ENCODE measurements around the gene ELMO3.

ELMO3 gene

DNA sequence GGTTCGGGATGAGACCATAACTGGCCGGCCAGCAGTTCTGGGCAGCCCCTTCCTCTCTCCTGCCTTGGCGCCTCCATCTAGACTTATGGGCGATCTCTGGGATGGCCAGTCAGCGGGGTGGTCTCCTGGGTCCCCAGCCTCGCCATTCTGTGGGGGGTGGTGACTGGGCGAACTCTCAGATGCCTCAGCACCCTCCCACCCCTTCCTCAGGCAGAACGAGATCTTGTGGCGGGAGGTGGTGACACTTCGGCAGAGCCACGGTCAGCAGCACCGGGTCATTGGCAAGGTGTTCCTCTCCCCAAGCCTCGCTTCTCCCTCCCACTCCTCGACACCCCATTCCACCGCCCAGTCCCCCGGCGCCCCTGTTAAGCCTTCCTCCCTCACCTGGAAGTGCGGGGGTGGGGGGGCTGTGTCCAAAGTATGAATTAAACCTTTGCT, 32.8 kb upstream of the ELMO3 start:
- H3K27me3 ChIP-seq (ENCODE audit: control insufficient read depth, low read length): peaks cover 64% of the 10 kb centered on the region
- no peak overlapping the region for H3K4me3 ChIP-seq (ENCODE audit: low read length)
- H4K20me1 ChIP-seq (ENCODE audit: control insufficient read depth, insufficient read depth, low read depth, low read length): peaks cover 4% of the 10 kb centered on the region; the same call in 1 of the 2 replicates
- H3K36me3 ChIP-seq (ENCODE audit: control insufficient read depth, low read length): no peaks in the 10 kb centered on the region
- TF ChIP-seq EZH2phosphoT487 (IDR thresholded peaks at IDR 0.05; ENCODE audit: borderline replicate concordance, low read length): no peak
- TF ChIP-seq, protein P1, sequence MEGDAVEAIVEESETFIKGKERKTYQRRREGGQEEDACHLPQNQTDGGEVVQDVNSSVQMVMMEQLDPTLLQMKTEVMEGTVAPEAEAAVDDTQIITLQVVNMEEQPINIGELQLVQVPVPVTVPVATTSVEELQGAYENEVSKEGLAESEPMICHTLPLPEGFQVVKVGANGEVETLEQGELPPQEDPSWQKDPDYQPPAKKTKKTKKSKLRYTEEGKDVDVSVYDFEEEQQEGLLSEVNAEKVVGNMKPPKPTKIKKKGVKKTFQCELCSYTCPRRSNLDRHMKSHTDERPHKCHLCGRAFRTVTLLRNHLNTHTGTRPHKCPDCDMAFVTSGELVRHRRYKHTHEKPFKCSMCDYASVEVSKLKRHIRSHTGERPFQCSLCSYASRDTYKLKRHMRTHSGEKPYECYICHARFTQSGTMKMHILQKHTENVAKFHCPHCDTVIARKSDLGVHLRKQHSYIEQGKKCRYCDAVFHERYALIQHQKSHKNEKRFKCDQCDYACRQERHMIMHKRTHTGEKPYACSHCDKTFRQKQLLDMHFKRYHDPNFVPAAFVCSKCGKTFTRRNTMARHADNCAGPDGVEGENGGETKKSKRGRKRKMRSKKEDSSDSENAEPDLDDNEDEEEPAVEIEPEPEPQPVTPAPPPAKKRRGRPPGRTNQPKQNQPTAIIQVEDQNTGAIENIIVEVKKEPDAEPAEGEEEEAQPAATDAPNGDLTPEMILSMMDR (IDR thresholded peaks at IDR 0.05; ENCODE audit: low read depth, low read length, poor library complexity, severe bottlenecking): no peak
- H3K79me2 ChIP-seq (ENCODE audit: control insufficient read depth, low read length): no peaks in the 10 kb centered on the region
- H3K4me2 ChIP-seq (ENCODE audit: low read length): no peak overlapping the region
- H3K9me3 ChIP-seq (ENCODE audit: control insufficient read depth, insufficient read depth, low read length): no peaks in the 10 kb centered on the region
- no peak overlapping the region for H3K27ac ChIP-seq (ENCODE audit: low read depth, low read length)
- no peaks in the 10 kb centered on the region for H3F3A ChIP-seq (ENCODE audit: control insufficient read depth, insufficient read depth)
- H3K4me1 ChIP-seq (ENCODE audit: control insufficient read depth, low read length): peaks cover 29% of the 10 kb centered on the region
- no peaks in the 10 kb centered on the region for H3K9me2 ChIP-seq (replicated peaks; ENCODE audit: control insufficient read depth, low read length)

DNA sequence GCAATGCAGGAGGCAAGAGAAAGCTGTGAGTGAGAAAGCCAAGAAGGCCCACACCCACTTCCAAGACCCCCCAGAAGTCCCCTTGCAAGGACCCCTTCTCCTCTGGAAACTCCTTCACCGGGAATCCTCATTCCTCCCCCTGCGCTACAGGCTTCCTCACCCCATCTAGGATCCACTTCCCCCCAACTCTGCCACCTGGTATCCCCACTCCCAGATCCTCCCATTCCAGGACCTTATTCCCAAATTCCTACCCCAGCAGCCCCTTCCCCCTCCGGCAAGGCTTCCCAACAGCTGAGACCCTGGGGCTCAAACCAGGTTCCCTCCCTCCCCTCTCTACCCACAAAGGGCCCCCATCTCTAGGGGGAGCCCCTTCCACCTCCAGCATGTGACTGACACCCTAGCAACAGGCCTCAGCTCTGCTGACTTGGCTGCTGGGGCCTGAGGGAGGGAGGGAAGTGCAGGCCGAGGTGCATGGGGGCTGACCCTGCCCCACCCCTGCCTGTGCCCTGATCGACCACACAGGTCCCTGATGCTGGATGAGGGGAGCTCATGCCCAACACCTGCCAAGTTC, 32.2 kb upstream of the ELMO3 start:
- Histone ChIP-seq H3K4me3 (ENCODE audit: low read length) (no peak overlapping the region), H4K20me1 (ENCODE audit: control insufficient read depth, insufficient read depth, low read depth, low read length) (peaks cover 4% of the 10 kb centered on the region; the same call in 1 of the 2 replicates), H3K9me2 (replicated peaks; ENCODE audit: control insufficient read depth, low read length) (no peaks in the 10 kb centered on the region), H3F3A (ENCODE audit: control insufficient read depth, insufficient read depth) (no peaks in the 10 kb centered on the region), H3K27ac (ENCODE audit: low read depth, low read length) (no peak overlapping the region), H3K9me3 (ENCODE audit: control insufficient read depth, insufficient read depth, low read length) (no peaks in the 10 kb centered on the region), H3K79me2 (ENCODE audit: control insufficient read depth, low read length) (no peaks in the 10 kb centered on the region), H3K27me3 (ENCODE audit: control insufficient read depth, low read length) (peaks cover 67% of the 10 kb centered on the region), H3K4me1 (ENCODE audit: control insufficient read depth, low read length) (peaks cover 27% of the 10 kb centered on the region), H3K36me3 (ENCODE audit: control insufficient read depth, low read length) (no peaks in the 10 kb centered on the region), H3K4me2 (ENCODE audit: low read length) (no peak overlapping the region)
- TF ChIP-seq, protein P1 (IDR thresholded peaks at IDR 0.05; ENCODE audit: low read depth, low read length, poor library complexity, severe bottlenecking): no peak
- TF ChIP-seq EZH2phosphoT487 (IDR thresholded peaks at IDR 0.05; ENCODE audit: borderline replicate concordance, low read length): no peak

DNA sequence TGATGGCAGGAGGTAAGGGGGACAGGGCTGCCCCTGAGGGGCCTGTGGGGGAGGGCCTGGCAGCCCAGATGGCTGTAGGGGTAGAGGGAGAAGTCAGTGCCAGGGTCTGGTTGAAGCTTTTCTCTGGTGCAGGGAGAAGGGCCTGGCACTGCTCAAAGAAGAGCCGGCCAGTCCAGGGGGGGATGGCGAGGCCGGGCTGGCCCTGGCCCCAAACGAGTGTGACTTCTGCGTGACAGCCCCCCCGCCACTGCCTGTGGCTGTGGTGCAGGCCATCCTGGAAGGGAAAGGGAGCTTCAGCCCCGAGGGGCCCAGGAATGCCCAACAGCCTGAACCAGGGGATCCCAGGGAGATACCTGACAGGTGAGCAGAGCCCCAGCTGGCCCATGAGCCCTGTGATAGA, 31.3 kb upstream of the ELMO3 start:
- peaks cover 27% of the 10 kb centered on the region for H3K4me1 ChIP-seq (ENCODE audit: control insufficient read depth, low read length)
- peaks cover 64% of the 10 kb centered on the region for H3K27me3 ChIP-seq (ENCODE audit: control insufficient read depth, low read length)
- TF ChIP-seq, protein P1 (IDR thresholded peaks at IDR 0.05; ENCODE audit: low read depth, low read length, poor library complexity, severe bottlenecking): no peak
- no peak for TF ChIP-seq EZH2phosphoT487 (IDR thresholded peaks at IDR 0.05; ENCODE audit: borderline replicate concordance, low read length)

More for the DNA sequence above, 31.3 kb upstream of the ELMO3 start:
- Histone ChIP-seq H3K27ac (ENCODE audit: low read depth, low read length) (no peak overlapping the region), H3K79me2 (ENCODE audit: control insufficient read depth, low read length) (no peaks in the 10 kb centered on the region), H3K9me2 (replicated peaks; ENCODE audit: control insufficient read depth, low read length) (no peaks in the 10 kb centered on the region), H4K20me1 (ENCODE audit: control insufficient read depth, insufficient read depth, low read depth, low read length) (peaks cover 4% of the 10 kb centered on the region; the same call in 1 of the 2 replicates), H3K9me3 (ENCODE audit: control insufficient read depth, insufficient read depth, low read length) (no peaks in the 10 kb centered on the region), H3K4me3 (ENCODE audit: low read length) (no peak overlapping the region), H3K36me3 (ENCODE audit: control insufficient read depth, low read length) (no peaks in the 10 kb centered on the region), H3F3A (ENCODE audit: control insufficient read depth, insufficient read depth) (no peaks in the 10 kb centered on the region), H3K4me2 (ENCODE audit: low read length) (no peak overlapping the region)
